ENCODE data around the gene AAK1.

The AAK1 gene

DNA sequence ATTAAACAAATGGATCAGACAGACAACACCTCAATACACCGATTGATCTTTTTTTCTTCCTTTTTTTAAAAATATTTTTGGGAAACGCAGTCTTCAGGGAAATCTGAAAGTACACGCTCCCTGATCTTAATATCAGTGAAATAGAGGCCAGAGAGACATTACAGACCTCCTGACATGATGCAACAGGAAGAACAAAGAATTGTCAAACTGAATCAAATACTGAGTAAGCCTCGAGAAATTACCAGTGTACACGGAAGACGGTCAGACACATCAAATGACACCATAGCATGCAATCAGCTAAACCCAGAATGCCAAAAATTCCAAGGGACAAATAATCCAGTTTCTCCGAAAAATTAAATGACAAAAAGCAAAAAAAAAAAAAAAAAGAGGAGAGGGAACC is 126.1 kb downstream of the AAK1 start:
- no peak for TF ChIP-seq CTCF (conservative IDR thresholded peaks at IDR 0.05; ENCODE audit: low read length)
- H3K4me3 ChIP-seq (ENCODE audit: low read length): no peak overlapping the region
- DNase-seq (ENCODE audit: low read depth): peak; percentile 22

GRCh38 chr2:69514819-69515218 is 128.7 kb downstream of the AAK1 start:
- no peak overlapping the region for H3K4me3 ChIP-seq (ENCODE audit: low read length)
- TF ChIP-seq CTCF (conservative IDR thresholded peaks at IDR 0.05; ENCODE audit: low read length): no peak
- peak; percentile 6 for DNase-seq (ENCODE audit: low read depth)

DNA sequence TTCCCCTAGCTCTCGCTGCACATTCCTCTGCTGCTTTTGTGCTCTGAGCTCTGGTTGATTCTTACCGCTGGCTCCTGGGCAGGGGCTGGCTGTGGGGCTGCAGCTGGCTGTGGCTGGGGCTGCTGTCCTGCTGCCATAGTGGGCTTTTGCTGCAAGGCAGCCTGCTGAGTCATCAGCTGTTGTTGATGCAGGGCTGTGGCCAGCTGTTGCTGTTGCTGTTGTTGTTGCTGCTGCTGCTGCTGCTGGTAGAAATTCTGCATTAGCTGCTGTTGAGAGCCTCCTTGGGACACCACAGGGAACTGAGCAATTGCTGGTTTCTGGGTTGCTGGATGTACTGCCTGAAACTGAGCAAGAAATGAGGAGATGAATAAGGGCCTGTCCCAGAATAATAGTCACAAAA is 129.1 kb downstream of the AAK1 start:
- H3K4me3 ChIP-seq (ENCODE audit: low read length): no peak overlapping the region
- peak; percentile 71 for DNase-seq (ENCODE audit: low read depth)
- no peak; the same call in 1 of the 2 replicates for TF ChIP-seq CTCF (conservative IDR thresholded peaks at IDR 0.05; ENCODE audit: low read length)

GRCh38 chr2:69512446-69512845 is 131.1 kb downstream of the AAK1 start:
- no peak for DNase-seq (ENCODE audit: low read depth)
- no peak for TF ChIP-seq CTCF (conservative IDR thresholded peaks at IDR 0.05; ENCODE audit: low read length)
- H3K4me3 ChIP-seq (ENCODE audit: low read length): no peak overlapping the region

DNA sequence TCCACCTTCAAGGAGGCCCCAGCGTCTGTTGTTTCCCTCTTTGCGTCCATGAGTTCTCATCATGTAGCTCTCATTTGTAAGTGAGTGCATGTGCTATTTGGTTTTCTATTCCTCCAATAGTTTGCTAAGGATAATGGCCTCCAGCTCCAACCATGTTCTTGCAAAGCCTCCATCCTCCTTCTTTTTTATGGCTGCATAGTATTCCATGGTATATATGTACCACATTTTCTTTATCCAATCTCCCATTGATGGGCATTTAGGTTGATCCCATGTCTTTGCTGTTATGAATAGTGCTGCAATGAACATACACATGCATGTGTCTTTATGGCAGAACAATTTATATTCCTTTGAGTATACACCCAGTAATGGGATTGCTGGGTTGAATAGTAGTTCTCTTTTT is 133.3 kb downstream of the AAK1 start:
- no peak overlapping the region for H3K4me3 ChIP-seq (ENCODE audit: low read length)
- DNase-seq (ENCODE audit: low read depth): no peak
- no peak for TF ChIP-seq CTCF (conservative IDR thresholded peaks at IDR 0.05; ENCODE audit: low read length)

- TF ChIP-seq CTCF (conservative IDR thresholded peaks at IDR 0.05; ENCODE audit: low read length): no peak
- no peak for DNase-seq (ENCODE audit: low read depth)
- no peak overlapping the region for H3K4me3 ChIP-seq (ENCODE audit: low read length)
Measured at GRCh38 chr2:69509750-69510140, 133.8 kb downstream of the AAK1 start.

DNA sequence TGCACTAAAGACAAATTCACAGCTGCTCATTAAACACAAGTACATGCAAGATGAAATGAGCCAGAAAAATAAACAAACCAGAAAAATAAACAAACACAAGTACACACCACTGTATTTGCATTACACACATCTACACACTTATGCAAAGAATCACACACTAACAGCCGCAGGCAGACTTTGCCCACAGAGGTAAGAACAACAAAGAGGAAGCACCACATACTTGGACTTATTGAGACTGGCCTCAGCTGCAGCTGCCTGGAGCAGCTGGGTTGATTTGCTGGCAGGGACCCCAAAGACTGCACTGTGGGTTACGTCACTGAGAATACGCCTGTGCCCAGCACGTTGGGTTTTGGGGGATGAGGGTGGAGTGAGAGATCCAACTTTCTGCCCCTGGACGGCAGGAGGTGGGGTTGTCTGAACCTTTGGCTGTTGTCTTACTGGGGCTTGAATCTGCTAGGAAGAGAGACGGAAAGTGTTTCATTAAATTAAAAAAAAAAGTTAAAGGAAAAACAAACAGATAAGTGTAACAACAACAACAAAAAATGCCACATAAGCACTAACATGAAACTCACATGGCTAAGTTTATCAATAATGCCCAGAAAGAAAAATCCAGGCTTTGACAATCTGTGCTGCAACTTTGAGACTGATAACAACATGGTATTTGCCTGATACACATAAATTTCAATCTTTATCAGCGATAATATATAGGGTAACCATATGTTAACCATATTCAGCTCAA is 134.4 kb downstream of the AAK1 start:
- H3K4me3 ChIP-seq (ENCODE audit: low read length): no peak overlapping the region
- TF ChIP-seq CTCF (conservative IDR thresholded peaks at IDR 0.05; ENCODE audit: low read length): no peak
- peak; percentile 21 for DNase-seq (ENCODE audit: low read depth)
